ENCODE results near the gene ZNF646. TPM values are rescaled to one million over a fixed set of nuclear protein-coding genes. Genes with fewer than 3 reads are reported as not detected.

The ZNF646 gene
- total and polyA plus RNA-seq, 2 of the 13 experiments (the other 11 are each of a cell fraction or from before 2014, with no cell fraction given), result 3.4 to 10.9 TPM

DNA sequence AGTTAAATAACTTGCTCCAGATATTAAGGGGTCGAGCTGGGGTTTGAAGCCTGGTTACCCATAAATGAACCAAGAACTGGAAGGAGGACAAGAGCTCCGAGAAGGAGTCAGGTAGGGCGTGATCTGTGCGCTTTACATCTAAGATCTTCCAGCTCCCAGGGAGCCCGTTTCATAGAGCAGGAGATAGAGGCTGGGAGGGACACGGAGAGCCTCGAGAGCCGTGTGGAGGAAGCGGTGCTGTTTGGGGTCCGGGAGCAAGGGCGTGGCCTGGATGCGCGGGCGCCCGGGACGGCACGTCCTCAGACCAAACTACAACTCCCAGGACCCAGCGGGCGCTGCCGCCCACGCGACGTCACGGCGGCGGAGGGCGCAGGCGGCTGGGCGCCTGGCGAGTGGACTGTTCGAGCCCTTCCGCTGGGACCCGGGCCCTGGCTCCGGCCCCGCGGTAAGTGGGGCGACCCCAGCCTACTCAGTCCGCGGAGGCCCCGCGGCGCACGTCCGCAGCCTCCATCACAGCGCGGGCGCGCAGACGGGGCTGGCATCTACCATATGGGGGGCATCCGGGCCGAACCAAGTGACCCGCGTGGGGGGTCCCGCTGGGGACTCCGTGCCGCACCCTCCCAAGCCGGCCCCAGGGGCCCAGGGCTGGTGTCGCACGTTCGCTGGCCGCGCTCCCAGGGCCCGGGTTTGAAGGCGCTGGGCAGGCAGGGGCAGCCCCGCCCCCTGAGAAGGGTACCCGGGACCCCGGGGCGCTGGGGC, 34.0 kb downstream of the ZNF646 start, which contains the start of gene BCKDK (continued):
- TF ChIP-seq, protein P1, sequence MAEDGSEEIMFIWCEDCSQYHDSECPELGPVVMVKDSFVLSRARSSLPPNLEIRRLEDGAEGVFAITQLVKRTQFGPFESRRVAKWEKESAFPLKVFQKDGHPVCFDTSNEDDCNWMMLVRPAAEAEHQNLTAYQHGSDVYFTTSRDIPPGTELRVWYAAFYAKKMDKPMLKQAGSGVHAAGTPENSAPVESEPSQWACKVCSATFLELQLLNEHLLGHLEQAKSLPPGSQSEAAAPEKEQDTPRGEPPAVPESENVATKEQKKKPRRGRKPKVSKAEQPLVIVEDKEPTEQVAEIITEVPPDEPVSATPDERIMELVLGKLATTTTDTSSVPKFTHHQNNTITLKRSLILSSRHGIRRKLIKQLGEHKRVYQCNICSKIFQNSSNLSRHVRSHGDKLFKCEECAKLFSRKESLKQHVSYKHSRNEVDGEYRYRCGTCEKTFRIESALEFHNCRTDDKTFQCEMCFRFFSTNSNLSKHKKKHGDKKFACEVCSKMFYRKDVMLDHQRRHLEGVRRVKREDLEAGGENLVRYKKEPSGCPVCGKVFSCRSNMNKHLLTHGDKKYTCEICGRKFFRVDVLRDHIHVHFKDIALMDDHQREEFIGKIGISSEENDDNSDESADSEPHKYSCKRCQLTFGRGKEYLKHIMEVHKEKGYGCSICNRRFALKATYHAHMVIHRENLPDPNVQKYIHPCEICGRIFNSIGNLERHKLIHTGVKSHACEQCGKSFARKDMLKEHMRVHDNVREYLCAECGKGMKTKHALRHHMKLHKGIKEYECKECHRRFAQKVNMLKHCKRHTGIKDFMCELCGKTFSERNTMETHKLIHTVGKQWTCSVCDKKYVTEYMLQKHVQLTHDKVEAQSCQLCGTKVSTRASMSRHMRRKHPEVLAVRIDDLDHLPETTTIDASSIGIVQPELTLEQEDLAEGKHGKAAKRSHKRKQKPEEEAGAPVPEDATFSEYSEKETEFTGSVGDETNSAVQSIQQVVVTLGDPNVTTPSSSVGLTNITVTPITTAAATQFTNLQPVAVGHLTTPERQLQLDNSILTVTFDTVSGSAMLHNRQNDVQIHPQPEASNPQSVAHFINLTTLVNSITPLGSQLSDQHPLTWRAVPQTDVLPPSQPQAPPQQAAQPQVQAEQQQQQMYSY (CRISPR knock-in tag; IDR thresholded peaks at IDR 0.05), result peak; percentile 40; the same call in 1 of the 2 replicates
- TF ChIP-seq, protein P2, sequence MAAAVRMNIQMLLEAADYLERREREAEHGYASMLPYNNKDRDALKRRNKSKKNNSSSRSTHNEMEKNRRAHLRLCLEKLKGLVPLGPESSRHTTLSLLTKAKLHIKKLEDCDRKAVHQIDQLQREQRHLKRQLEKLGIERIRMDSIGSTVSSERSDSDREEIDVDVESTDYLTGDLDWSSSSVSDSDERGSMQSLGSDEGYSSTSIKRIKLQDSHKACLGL (CRISPR knock-in tag; IDR thresholded peaks at IDR 0.05), result peak; percentile 90
- peak; percentile 50 to 85 for TF ChIP-seq HMGXB4 (CRISPR knock-in tag; IDR thresholded peaks at IDR 0.05; ENCODE audit: borderline replicate concordance in 1 of 2, low read depth in 1 of 2)
- no peak for TF ChIP-seq ZSCAN22 (CRISPR knock-in tag; IDR thresholded peaks at IDR 0.05)
- no peak for TF ChIP-seq GZF1 (CRISPR knock-in tag; IDR thresholded peaks at IDR 0.05)
- TF ChIP-seq SNRNP70 (IDR thresholded peaks at IDR 0.05; ENCODE audit: low read depth, low read length), result no peak
- TF ChIP-seq RBAK (CRISPR knock-in tag; IDR thresholded peaks at IDR 0.05), result no peak
- peak; percentile 77; the same call in 1 of the 2 replicates for TF ChIP-seq TBX2 (CRISPR knock-in tag; IDR thresholded peaks at IDR 0.05; ENCODE audit: borderline replicate concordance)
- TF ChIP-seq YY1 (IDR thresholded peaks at IDR 0.05; ENCODE audit: insufficient read depth, insufficient replicate concordance, low read depth, low read length), result peak; percentile 79
- no peak; the same call in 1 of the 2 replicates for TF ChIP-seq AHR (CRISPR knock-in tag; IDR thresholded peaks at IDR 0.05)
- TF ChIP-seq ADNP (CRISPR knock-in tag; IDR thresholded peaks at IDR 0.05), result no peak
- TF ChIP-seq SSRP1 (CRISPR knock-in tag; IDR thresholded peaks at IDR 0.05), result no peak
- TF ChIP-seq MLLT10 (CRISPR knock-in tag; IDR thresholded peaks at IDR 0.05), result no peak
- TF ChIP-seq XRCC5 (optimal IDR thresholded peaks at IDR 0.05; ENCODE audit: low read length), result peak; percentile 63
- TF ChIP-seq, protein P3, sequence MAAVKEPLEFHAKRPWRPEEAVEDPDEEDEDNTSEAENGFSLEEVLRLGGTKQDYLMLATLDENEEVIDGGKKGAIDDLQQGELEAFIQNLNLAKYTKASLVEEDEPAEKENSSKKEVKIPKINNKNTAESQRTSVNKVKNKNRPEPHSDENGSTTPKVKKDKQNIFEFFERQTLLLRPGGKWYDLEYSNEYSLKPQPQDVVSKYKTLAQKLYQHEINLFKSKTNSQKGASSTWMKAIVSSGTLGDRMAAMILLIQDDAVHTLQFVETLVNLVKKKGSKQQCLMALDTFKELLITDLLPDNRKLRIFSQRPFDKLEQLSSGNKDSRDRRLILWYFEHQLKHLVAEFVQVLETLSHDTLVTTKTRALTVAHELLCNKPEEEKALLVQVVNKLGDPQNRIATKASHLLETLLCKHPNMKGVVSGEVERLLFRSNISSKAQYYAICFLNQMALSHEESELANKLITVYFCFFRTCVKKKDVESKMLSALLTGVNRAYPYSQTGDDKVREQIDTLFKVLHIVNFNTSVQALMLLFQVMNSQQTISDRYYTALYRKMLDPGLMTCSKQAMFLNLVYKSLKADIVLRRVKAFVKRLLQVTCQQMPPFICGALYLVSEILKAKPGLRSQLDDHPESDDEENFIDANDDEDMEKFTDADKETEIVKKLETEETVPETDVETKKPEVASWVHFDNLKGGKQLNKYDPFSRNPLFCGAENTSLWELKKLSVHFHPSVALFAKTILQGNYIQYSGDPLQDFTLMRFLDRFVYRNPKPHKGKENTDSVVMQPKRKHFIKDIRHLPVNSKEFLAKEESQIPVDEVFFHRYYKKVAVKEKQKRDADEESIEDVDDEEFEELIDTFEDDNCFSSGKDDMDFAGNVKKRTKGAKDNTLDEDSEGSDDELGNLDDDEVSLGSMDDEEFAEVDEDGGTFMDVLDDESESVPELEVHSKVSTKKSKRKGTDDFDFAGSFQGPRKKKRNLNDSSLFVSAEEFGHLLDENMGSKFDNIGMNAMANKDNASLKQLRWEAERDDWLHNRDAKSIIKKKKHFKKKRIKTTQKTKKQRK (IDR thresholded peaks at IDR 0.05; ENCODE audit: low read length), result no peak
- no peak for TF ChIP-seq NAIF1 (CRISPR knock-in tag; IDR thresholded peaks at IDR 0.05; ENCODE audit: borderline replicate concordance)
- no peak; the same call in 1 of the 2 replicates for TF ChIP-seq ZMAT3 (CRISPR knock-in tag; conservative IDR thresholded peaks at IDR 0.05)
- TF ChIP-seq NFKB2 (CRISPR knock-in tag; IDR thresholded peaks at IDR 0.05; ENCODE audit: borderline replicate concordance), result peak; percentile 80; the same call in 1 of the 2 replicates
- peak; percentile 48; the same call in 1 of the 2 replicates for TF ChIP-seq SMAD1 (CRISPR knock-in tag; IDR thresholded peaks at IDR 0.05; ENCODE audit: borderline replicate concordance, low read depth)
- TF ChIP-seq POLR2A (IDR thresholded peaks at IDR 0.05; ENCODE audit: insufficient read depth in 1 of 2, low read depth in 2 of 2, low read length in 2 of 2), result peak; percentile 50 to 84
